ENCODE measurements around the gene LRRC4C. TPM values are rescaled to one million over a fixed set of nuclear protein-coding genes. Genes with fewer than 3 reads are reported as not detected.

LRRC4C gene
- total and polyA plus RNA-seq, 2 donors (not counting 3 experiments of a cell fraction or from before 2014, with no cell fraction given) = not detected

DNA sequence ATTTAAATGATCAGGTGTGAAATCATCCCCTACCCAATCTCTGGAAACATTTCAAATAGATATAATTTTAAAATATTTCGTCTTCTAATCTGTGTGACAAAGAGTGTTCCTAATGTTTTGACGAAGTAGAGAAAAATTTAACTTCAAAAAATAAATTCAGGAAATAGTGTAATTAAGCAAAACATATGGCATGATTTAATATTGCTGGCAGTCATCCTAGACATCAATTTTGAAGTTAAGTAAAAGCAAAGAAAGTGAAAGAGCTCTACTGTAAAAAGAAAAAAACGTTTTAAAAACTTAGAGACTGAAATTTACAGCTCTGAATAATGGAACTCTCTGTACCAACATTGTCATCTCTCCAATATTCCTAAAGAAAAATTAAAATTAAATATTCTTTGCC is 1062.3 kb downstream of the LRRC4C start:
- BruUV-seq (replicated peaks) = no TSS peak
- POLR2A ChIA-PET = no interaction called here
- intact Hi-C loops (cut with micrococcal nuclease) (no loop called here), dilution Hi-C loops (cut with MboI; ENCODE audit: extremely low pct_ligation_motif_present, low sequenced_read_pairs) (no loop called here)
- H2AFZ ChIP-seq (ENCODE audit: low read depth, low read length) = no peak overlapping the region
- DNase-seq (ENCODE audit: low read depth, low spot score) = no peak
- no peak overlapping the region for H3K4me2 ChIP-seq (ENCODE audit: insufficient read depth, low read length)
- FAIRE-seq = no peak
- H3K4me1 ChIP-seq (ENCODE audit: control insufficient read depth, extremely low read depth, insufficient read depth, low read length) = no peaks in the 10 kb centered on the region
- H3K9me3 ChIP-seq (replicated peaks; ENCODE audit: control insufficient read depth, insufficient read depth, low read length) = no peaks in the 10 kb centered on the region
- H3K9ac ChIP-seq (replicated peaks; ENCODE audit: extremely low read depth, insufficient read depth, low read length) = no peak overlapping the region
- H3K79me2 ChIP-seq (ENCODE audit: control insufficient read depth, insufficient read depth, low read length) = no peaks in the 10 kb centered on the region
- H3K36me3 ChIP-seq (ENCODE audit: control insufficient read depth in 2 of 2, extremely low read depth in 1 of 2, insufficient read depth in 2 of 2, low read length in 2 of 2) = no peaks in the 10 kb centered on the region
- no peak overlapping the region for H3K4me3 ChIP-seq (replicated peaks in 1 of 3; ENCODE audit: insufficient read depth in 1 of 3, low read depth in 1 of 3, low read length in 3 of 3)
- TF ChIP-seq GATA2 (IDR thresholded peaks at IDR 0.05; ENCODE audit: insufficient read depth, insufficient read length, low read depth, low read length) (no peak), CTCF (IDR thresholded peaks at IDR 0.05; ENCODE audit: extremely low read depth in 1 of 2, insufficient read depth in 1 of 2, low read depth in 1 of 2, low read length in 2 of 2) (no peak), FOS (IDR thresholded peaks at IDR 0.05; ENCODE audit: borderline replicate concordance, insufficient read depth, low read length) (no peak), MYC (IDR thresholded peaks at IDR 0.05; ENCODE audit: low read depth, low read length) (no peak), POLR2A (IDR thresholded peaks at IDR 0.05; ENCODE audit: low read depth, low read length) (no peak), EZH2 (IDR thresholded peaks at IDR 0.05; ENCODE audit: borderline replicate concordance, low read depth, low read length, severe bottlenecking) (no peak)
- TF ChIP-seq, protein P1, sequence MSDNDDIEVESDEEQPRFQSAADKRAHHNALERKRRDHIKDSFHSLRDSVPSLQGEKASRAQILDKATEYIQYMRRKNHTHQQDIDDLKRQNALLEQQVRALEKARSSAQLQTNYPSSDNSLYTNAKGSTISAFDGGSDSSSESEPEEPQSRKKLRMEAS (IDR thresholded peaks at IDR 0.05; ENCODE audit: insufficient read depth, insufficient read length) = no peak
- H4K20me1 ChIP-seq (replicated peaks; ENCODE audit: control insufficient read depth, extremely low read depth, insufficient read depth, low read length) = no peaks in the 10 kb centered on the region
- no peaks in the 10 kb centered on the region for H3K9me1 ChIP-seq (replicated peaks; ENCODE audit: control insufficient read depth, extremely low read depth, insufficient read depth, low read length)
- no peaks in the 10 kb centered on the region for H3K27me3 ChIP-seq (ENCODE audit: control insufficient read depth in 2 of 2, insufficient read depth in 2 of 2, low read length in 2 of 2)
- no peak overlapping the region for H3K27ac ChIP-seq (ENCODE audit: insufficient read depth, low read depth, low read length)
- CTCF ChIA-PET = no interaction called here

Measured in endothelial cell of umbilical vein (primary cell).